ENCODE results near the gene COL17A1. TPM values are rescaled to one million over a fixed set of nuclear protein-coding genes. Genes with fewer than 3 reads are reported as not detected.

Gene COL17A1
- polyA plus RNA-seq, 4 donors = 0.49 to 0.65 (median 0.57) TPM

DNA sequence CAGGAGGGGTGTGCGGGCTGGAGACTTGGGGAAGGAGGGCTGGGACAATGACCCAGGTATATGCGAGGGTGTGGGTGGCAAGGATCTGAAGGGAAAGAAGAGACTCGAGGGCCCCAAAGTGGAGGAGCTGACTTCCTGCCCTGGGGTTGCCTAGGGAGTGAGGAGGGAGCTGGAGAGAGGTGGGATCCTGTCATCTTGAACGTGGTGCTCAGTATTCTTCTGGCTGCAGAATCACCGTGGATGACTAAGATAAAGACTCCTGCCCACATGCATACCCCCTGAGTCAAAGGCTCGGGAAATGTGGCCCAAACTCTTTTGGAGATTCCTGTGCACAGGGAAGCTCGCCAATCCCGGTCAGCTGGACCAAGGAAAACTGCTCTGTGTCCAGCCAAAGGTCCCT is 31.2 kb downstream of the COL17A1 start:
- no peak for DNase-seq (ENCODE audit: low read depth in 4 of 4, low spot score in 3 of 4)

DNA sequence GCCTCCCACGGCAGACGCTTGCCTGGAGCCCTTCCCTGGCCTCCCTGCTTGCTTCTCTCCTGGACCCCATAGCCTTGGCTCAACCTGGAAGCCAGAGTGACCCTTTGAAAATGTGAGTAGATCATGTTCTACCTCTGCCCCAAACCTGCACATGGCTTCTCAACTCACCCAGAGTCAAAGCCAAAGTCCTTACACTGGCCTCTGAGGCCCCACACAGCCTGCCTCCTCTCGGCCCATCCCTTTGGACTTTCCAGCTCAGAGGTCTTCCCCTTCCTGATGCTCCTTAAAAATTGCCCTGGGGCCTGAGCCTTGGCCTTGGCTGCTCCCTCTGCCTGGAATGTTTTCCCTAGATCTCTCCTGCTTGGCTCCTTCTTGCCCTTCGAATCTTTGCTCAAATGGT is 32.5 kb downstream of the COL17A1 start:
- no peak for DNase-seq (ENCODE audit: low read depth in 4 of 4, low spot score in 3 of 4)

- no peak for DNase-seq (ENCODE audit: low read depth in 4 of 4, low spot score in 3 of 4)
These were observed 33.2 kb downstream of the COL17A1 start for GRCh38 chr10:104052431-104052830.

- DNase-seq (ENCODE audit: low read depth in 4 of 4, low spot score in 3 of 4) = no peak
These were observed 36.0 kb downstream of the COL17A1 start for GRCh38 chr10:104049504-104050250.

DNA sequence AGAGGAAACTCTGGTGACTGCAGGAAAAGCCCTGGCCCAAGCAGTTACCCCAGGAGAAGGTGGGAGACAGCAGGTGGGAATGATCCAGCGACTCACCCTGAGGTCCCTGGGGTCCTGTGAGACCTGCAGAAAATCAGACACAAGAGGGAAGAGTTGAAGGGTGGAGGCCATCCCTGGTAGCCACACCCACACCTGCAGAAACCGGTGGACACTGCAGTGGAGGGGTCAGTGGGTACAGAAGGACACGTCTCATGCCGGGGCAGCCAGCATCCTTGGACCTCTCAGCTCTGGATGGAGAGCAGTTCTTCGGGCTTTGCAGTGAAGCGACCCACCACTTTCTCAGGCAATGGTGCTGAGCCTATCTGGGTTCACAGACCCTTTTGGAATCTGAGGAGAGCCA is 39.0 kb downstream of the COL17A1 start:
- DNase-seq (ENCODE audit: low read depth in 4 of 4, low spot score in 3 of 4) = no peak

DNA sequence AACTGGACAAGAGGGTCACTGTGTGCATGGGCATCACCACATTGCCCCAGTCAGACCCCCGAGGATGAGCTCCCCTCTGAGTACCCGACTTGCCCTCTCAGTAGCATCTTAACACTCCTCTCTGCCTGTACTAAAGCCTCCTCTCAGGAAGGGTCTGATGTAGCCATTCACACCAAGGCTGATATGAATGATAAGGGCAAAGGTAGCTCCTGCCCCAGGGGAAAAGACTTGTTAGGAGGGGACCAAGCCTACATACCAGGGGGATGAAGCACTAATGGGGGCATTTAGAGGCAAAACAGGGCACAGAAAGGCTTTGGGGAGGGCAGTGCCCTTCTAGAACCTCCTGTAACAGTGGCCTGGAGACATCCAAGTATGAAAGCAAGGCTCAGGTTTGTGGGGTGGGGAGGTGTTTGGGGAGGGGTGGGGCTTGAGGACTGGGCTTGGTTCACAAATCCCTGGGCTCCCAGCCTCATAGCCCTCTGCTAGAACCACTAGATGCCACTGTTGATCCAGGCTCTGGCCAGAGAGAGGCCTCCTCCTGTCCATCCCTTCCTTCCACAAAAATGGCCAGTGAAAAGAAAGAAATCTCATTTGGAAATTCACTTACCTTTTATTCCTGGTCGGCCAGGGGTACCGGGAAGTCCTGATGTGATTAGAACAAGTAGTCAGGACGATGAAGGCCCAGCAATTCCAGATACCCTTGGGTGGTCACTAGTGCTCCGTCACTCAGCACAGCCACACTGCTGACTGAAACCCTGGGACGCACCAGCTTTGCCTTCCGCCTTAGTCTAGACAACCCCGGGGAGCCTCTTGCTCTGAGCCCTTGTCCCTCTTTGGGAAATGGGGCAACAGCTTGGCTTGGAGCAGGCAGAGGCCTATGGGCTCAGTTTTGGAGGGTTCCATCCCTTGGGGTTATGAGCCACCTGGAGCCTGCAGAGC is 40.3 kb downstream of the COL17A1 start:
- peak in 2 of 4 donors; percentile 32 to 35 for DNase-seq (ENCODE audit: low read depth in 4 of 4, low spot score in 3 of 4)

GRCh38 chr10:104043854-104044253 is 41.8 kb downstream of the COL17A1 start:
- DNase-seq (ENCODE audit: low read depth in 4 of 4, low spot score in 3 of 4) = no peak

GRCh38 chr10:104043185-104043830 is 42.4 kb downstream of the COL17A1 start:
- no peak for DNase-seq (ENCODE audit: low read depth in 4 of 4, low spot score in 3 of 4)

- DNase-seq (ENCODE audit: low read depth in 4 of 4, low spot score in 3 of 4) = no peak
These were observed 43.7 kb downstream of the COL17A1 start for GRCh38 chr10:104041891-104042535.

DNA sequence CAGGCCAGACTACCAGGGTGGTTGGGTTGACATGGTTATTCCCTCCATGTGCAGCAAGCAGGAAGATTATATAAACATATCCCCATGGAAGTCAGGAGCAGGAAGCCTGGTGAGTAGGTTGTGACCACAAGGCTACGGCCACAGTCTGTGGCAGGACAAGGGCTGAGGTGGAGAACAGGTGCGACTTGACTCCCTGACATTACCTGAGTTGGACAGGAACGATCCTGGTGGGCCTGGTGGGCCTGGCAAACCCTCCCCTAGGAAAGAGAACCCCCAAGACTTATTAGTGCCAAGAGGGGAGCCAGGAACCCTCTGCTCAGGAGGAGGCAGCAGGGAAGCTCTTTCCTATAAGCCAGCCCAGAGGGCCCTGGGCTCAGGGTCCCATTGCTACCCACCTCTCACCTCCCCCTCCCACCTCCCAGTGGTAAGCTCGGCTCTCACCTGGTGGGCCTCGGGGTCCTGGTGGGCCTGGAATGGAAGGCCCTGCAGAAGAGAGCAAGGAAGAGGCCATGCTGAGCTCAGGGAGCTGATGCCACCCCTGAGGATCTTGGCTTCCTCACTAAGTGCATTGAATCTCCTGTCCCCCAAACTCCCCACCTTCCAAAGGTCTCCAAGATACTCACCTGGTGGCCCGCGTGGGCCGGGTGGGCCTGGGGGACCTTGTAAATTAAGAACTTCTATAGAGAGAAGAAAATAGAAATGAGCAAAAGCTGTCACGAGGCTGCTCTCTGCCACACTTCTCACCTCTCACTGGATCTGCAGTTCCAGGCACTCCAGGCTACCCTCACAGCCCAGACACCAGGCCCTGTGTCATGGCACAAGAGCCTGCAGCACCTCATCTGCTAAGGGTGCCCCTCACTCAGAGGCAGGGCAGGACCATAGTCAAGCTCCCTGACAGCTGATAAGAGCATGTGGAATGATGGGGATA is 44.6 kb downstream of the COL17A1 start:
- DNase-seq (ENCODE audit: low read depth in 4 of 4, low spot score in 3 of 4) = no peak

- DNase-seq (ENCODE audit: low read depth in 4 of 4, low spot score in 3 of 4) = no peak
These were observed 45.3 kb downstream of the COL17A1 start for GRCh38 chr10:104040382-104040781.

- DNase-seq (ENCODE audit: low read depth in 4 of 4, low spot score in 3 of 4) = no peak
These were observed 46.5 kb downstream of the COL17A1 start for GRCh38 chr10:104038958-104039752.

DNA sequence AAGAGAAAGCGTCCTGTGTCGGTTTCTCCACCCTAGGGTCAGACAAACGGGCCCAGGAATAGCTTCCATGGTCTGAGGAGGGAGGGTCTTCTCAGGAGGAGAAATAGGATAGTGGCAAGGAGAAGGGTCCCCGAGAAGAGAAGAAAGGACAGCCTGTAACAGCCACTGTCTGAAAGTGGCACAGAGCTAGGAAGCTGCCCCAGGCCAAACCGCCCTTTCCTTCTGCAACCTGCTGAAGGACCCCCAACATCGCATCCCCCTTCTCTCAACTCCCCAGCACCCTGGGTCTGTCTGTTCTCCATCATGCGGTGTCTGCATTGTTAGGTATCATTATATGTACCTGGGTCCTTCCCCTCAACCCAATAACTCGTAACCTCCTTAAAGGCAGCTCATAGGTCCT is 47.1 kb downstream of the COL17A1 start:
- no peak for DNase-seq (ENCODE audit: low read depth in 4 of 4, low spot score in 3 of 4)

GRCh38 chr10:104037261-104037951 is 48.3 kb downstream of the COL17A1 start:
- no peak for DNase-seq (ENCODE audit: low read depth in 4 of 4, low spot score in 3 of 4)

GRCh38 chr10:104036518-104037260 is 49.0 kb downstream of the COL17A1 start:
- no peak for DNase-seq (ENCODE audit: low read depth in 4 of 4, low spot score in 3 of 4)

DNA sequence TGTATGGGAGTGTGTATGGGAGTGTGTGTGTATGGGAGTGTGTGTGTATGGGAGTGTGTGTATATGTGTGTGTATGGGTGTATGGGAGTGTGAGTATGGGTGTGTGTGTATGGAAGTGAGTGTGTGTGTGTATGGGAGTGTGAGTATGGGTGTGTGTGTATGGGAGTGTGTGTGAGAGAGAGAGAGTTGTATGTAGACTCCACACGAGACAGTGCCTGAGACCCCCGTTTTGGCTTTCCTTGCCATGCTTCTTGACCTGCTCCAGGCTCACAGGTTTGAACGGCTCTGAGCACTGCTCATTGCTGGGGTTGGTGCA is 49.7 kb downstream of the COL17A1 start:
- DNase-seq (ENCODE audit: low read depth in 4 of 4, low spot score in 3 of 4) = no peak

- DNase-seq (ENCODE audit: low read depth in 4 of 4, low spot score in 3 of 4) = no peak
These were observed 50.2 kb downstream of the COL17A1 start for GRCh38 chr10:104035194-104036068.

Data from left renal pelvis (tissue), 4 donors.